Measurements from ENCODE around the gene C18orf63. TPM values are rescaled to one million over a fixed set of nuclear protein-coding genes. Genes with fewer than 3 reads are reported as not detected.

Gene C18orf63
- total and polyA plus RNA-seq, 2 donors (not counting 3 experiments of a cell fraction or from before 2014, with no cell fraction given), result not detected

DNA sequence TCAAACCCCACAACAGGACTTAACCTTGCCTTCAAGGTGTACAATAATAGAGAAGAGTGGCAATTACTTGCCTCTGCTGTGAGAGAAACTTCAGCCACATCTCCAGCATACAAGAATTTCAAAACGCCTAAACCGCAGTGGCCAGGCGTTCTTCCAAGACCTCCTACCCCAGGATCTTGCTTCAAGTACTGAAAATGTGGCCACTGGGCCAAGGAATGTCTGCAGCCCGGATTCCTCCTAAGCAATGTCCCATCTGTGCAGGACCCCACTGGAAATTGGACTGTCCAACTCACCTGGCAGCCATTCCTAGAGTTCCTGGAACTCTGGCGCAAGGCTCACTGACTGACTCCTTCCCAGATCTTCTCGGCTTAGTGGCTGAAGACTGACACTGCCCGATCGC is 21.1 kb upstream of the C18orf63 start:
- H3K36me3 ChIP-seq (ENCODE audit: control insufficient read depth in 2 of 2, extremely low read depth in 1 of 2, insufficient read depth in 2 of 2, low read length in 2 of 2), result no peaks in the 10 kb centered on the region
- dilution Hi-C loops (cut with MboI; ENCODE audit: extremely low pct_ligation_motif_present, low sequenced_read_pairs) (no loop called here), intact Hi-C loops (cut with micrococcal nuclease) (loop anchor here (5.0 kb wide), 1 partner anchor 97 kb away; no protein-coding TSS in a partner anchor)
- no peaks in the 10 kb centered on the region for H3K79me2 ChIP-seq (ENCODE audit: control insufficient read depth, insufficient read depth, low read length)
- H3K9me1 ChIP-seq (replicated peaks; ENCODE audit: control insufficient read depth, extremely low read depth, insufficient read depth, low read length), result no peaks in the 10 kb centered on the region
- FAIRE-seq, result no peak
- CTCF ChIA-PET, result no interaction called here
- H3K27ac ChIP-seq (ENCODE audit: insufficient read depth, low read depth, low read length), result no peak overlapping the region
- POLR2A ChIA-PET, result no interaction called here
- TF ChIP-seq, protein P1, sequence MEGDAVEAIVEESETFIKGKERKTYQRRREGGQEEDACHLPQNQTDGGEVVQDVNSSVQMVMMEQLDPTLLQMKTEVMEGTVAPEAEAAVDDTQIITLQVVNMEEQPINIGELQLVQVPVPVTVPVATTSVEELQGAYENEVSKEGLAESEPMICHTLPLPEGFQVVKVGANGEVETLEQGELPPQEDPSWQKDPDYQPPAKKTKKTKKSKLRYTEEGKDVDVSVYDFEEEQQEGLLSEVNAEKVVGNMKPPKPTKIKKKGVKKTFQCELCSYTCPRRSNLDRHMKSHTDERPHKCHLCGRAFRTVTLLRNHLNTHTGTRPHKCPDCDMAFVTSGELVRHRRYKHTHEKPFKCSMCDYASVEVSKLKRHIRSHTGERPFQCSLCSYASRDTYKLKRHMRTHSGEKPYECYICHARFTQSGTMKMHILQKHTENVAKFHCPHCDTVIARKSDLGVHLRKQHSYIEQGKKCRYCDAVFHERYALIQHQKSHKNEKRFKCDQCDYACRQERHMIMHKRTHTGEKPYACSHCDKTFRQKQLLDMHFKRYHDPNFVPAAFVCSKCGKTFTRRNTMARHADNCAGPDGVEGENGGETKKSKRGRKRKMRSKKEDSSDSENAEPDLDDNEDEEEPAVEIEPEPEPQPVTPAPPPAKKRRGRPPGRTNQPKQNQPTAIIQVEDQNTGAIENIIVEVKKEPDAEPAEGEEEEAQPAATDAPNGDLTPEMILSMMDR (IDR thresholded peaks at IDR 0.05; ENCODE audit: extremely low read depth in 1 of 2, insufficient read depth in 1 of 2, low read depth in 1 of 2, low read length in 2 of 2), result no peak
- TF ChIP-seq FOS (IDR thresholded peaks at IDR 0.05; ENCODE audit: borderline replicate concordance, insufficient read depth, low read length), result no peak
- TF ChIP-seq POLR2AphosphoS5 (IDR thresholded peaks at IDR 0.05; ENCODE audit: insufficient read depth, low read depth, low read length), result no peak
- TF ChIP-seq EZH2 (IDR thresholded peaks at IDR 0.05; ENCODE audit: borderline replicate concordance, low read depth, low read length, severe bottlenecking), result no peak
- TF ChIP-seq POLR2A (IDR thresholded peaks at IDR 0.05; ENCODE audit: low read depth, low read length), result no peak
- no peak for TF ChIP-seq MYC (IDR thresholded peaks at IDR 0.05; ENCODE audit: low read depth, low read length)
- TF ChIP-seq GATA2 (IDR thresholded peaks at IDR 0.05; ENCODE audit: insufficient read depth, insufficient read length, low read depth, low read length), result no peak
- no peak for TF ChIP-seq MAX (IDR thresholded peaks at IDR 0.05; ENCODE audit: insufficient read depth, insufficient read length)
- TF ChIP-seq JUN (IDR thresholded peaks at IDR 0.05; ENCODE audit: borderline replicate concordance, insufficient read depth, insufficient read length, low read depth), result no peak
- H3K9ac ChIP-seq (replicated peaks; ENCODE audit: extremely low read depth, insufficient read depth, low read length), result no peak overlapping the region
- H4K20me1 ChIP-seq (replicated peaks; ENCODE audit: control insufficient read depth, extremely low read depth, insufficient read depth, low read length), result no peaks in the 10 kb centered on the region
- peaks cover 6% of the 10 kb centered on the region for H3K4me1 ChIP-seq (ENCODE audit: control insufficient read depth, extremely low read depth, insufficient read depth, low read length)
- H3K9me3 ChIP-seq (replicated peaks; ENCODE audit: control insufficient read depth, insufficient read depth, low read length), result no peaks in the 10 kb centered on the region
- H2AFZ ChIP-seq (ENCODE audit: low read depth, low read length), result no peak overlapping the region
- DNase-seq (ENCODE audit: low read depth, low spot score), result no peak
- BruUV-seq (replicated peaks), result no TSS peak
- peaks cover 0 to 2% of the 10 kb centered on the region in 2 experiments for H3K27me3 ChIP-seq (ENCODE audit: control insufficient read depth in 2 of 2, insufficient read depth in 2 of 2, low read length in 2 of 2)
- no peak overlapping the region for H3K4me2 ChIP-seq (ENCODE audit: insufficient read depth, low read length)
- no peak overlapping the region for H3K4me3 ChIP-seq (replicated peaks in 1 of 3; ENCODE audit: insufficient read depth in 1 of 3, low read depth in 1 of 3, low read length in 3 of 3)

Measured in endothelial cell of umbilical vein (primary cell).